OCI-LY7 (cell line): ENCODE measurements around the gene TGM1. TPM values are rescaled to one million over a fixed set of nuclear protein-coding genes. Genes with fewer than 3 reads are reported as not detected.

Experiments used
- BruUV-seq: library from RNA; stranded (reverse); fragments of 400-500 nt; replicated peaks from 2 replicates; lab custom pipeline; 2021; lab: Mats Ljungman, UMichigan
- CTCF ChIA-PET: fragments of 300-600 bp; sonication (Branson Sonifier 250); formaldehyde crosslinking; loops from one replicate; lab custom pipeline; 2022; ENCODE audit warnings: antibody characterized with exemption; ENCODE audit not compliant: unreplicated experiment; lab: Charles Lee
- POLR2A ChIA-PET: fragments of 300-600 bp; sonication (Branson Sonifier 250); formaldehyde crosslinking; loops from one replicate; lab custom pipeline; 2022; ENCODE audit warnings: antibody characterized with exemption; lab: Charles Lee
- DNase-seq: peaks from one replicate; pipeline ENCODE4 v3.0.0-alpha.2; 2015; ENCODE audit warnings: low spot score
- H2AFZ ChIP-seq: fragments of 200-600 bp; sonication (generic), shearing (Covaris generic); 2 replicates; pipeline ENCODE4 v1.6.1; 2014; ENCODE audit warnings: mild to moderate bottlenecking, antibody characterized with exemption, low read length, moderate library complexity
- H3K27ac ChIP-seq: fragments of 200-600 bp; sonication (generic); 2 replicates; pipeline ENCODE4 v1.5.1; 2014; ENCODE audit warnings: mixed run types, low read depth, mild to moderate bottlenecking, moderate library complexity, low read length, inconsistent platforms; ENCODE audit not compliant: poor library complexity, severe bottlenecking
- H3K36me3 ChIP-seq: fragments of 200-600 bp; sonication (generic); 2 replicates; pipeline ENCODE4 v1.6.1; 2014; ENCODE audit warnings: mild to moderate bottlenecking, antibody characterized with exemption, low read length, moderate library complexity, mixed read lengths; ENCODE audit not compliant: insufficient read depth
- H3K4me1 ChIP-seq: fragments of 200-600 bp; sonication (generic); 2 replicates; pipeline ENCODE4 v1.5.1; 2014; ENCODE audit warnings: mild to moderate bottlenecking, low read length; ENCODE audit not compliant: insufficient read depth, poor library complexity, severe bottlenecking
- H3K4me2 ChIP-seq: fragments of 200-600 bp; sonication (generic); 2 replicates; pipeline ENCODE4 v1.6.1; 2014; ENCODE audit warnings: mild to moderate bottlenecking, low read length
- H3K4me3 ChIP-seq: fragments of 200-600 bp; sonication (generic); 2 replicates; pipeline ENCODE4 v1.5.1; 2014; ENCODE audit warnings: mild to moderate bottlenecking, low read depth, low read length; ENCODE audit not compliant: poor library complexity, severe bottlenecking
- H3K79me2 ChIP-seq: fragments of 200-600 bp; sonication (generic); 2 replicates; pipeline ENCODE4 v1.6.1; 2016; ENCODE audit warnings: low read depth, mild to moderate bottlenecking, low read length, moderate library complexity, mixed read lengths; ENCODE audit not compliant: insufficient read depth
- H3K9me2 ChIP-seq: fragments of 200-600 bp; sonication (generic); 2 replicates; pipeline ENCODE4 v1.6.1; 2016; ENCODE audit warnings: mild to moderate bottlenecking, low read length, mixed read lengths; ENCODE audit not compliant: insufficient read depth
- H3K9me3 ChIP-seq: fragments of 200-600 bp; sonication (generic); 2 replicates; pipeline ENCODE4 v1.6.1; 2014; ENCODE audit warnings: mild to moderate bottlenecking, mixed run types, low read length, mixed read lengths
- H4K20me1 ChIP-seq: fragments of 200-600 bp; sonication (generic); 2 replicates; pipeline ENCODE4 v1.6.1; 2014; ENCODE audit warnings: mild to moderate bottlenecking, antibody characterized with exemption, low read length, moderate library complexity, mixed read lengths; ENCODE audit not compliant: insufficient read depth
- CTCF ChIP-seq: fragments of 200-600 bp; sonication (generic); conservative IDR thresholded peaks from 2 replicates; pipeline ENCODE4 v1.5.1; 2014; ENCODE audit warnings: mild to moderate bottlenecking, antibody characterized with exemption, low read length, moderate library complexity, mixed read lengths
- EZH2phosphoT487 ChIP-seq: fragments of 200-600 bp; sonication (generic); IDR thresholded peaks from 2 replicates; pipeline ENCODE4 v1.6.1; 2018; ENCODE audit warnings: low read depth, borderline replicate concordance, mild to moderate bottlenecking, mixed run types, antibody characterized with exemption, low read length, moderate library complexity, mixed read lengths
- intact Hi-C: fragments of 100-400 bp; cut with micrococcal nuclease; formaldehyde crosslinking; loops from one replicate; pipeline ENCODE4 v1.10.0; 2022; ENCODE audit not compliant: unreplicated experiment
- total RNA-seq, 2 experiments: library from RNA; depleted of rRNA in 1 of 2; stranded (reverse); fragments of >200 nt in 1 of 2; shearing (Covaris generic) in 1 of 2; gene quantifications; 2 replicates each; pipeline ENCODE4 v1.2.3, GENCODE V29; 2014 to 2022

TGM1 gene
- total RNA-seq, 2 experiments from 2014 or later: 5.2 to 5.4 TPM

GRCh38 chr14:24258548-24259265, 4.3 kb downstream of the TGM1 start:
- POLR2A ChIA-PET: no interaction called here
- Histone ChIP-seq H3K4me2 (no peak overlapping the region), H2AFZ (no peak overlapping the region), H3K79me2 (no peaks in the 10 kb centered on the region), H3K36me3 (no peaks in the 10 kb centered on the region), H3K4me1 (peaks cover 3% of the 10 kb centered on the region), H3K9me2 (no peaks in the 10 kb centered on the region), H3K27ac (no peak overlapping the region), H4K20me1 (no peaks in the 10 kb centered on the region), H3K9me3 (no peaks in the 10 kb centered on the region), H3K4me3 (no peak overlapping the region)
- no TSS peak for BruUV-seq
- CTCF ChIA-PET: no interaction called here
- TF ChIP-seq CTCF (no peak), EZH2phosphoT487 (no peak)
- no peak for DNase-seq
- intact Hi-C loops: no loop called here

- Histone ChIP-seq H3K79me2 (no peaks in the 10 kb centered on the region), H3K27ac (no peak overlapping the region), H3K9me3 (no peaks in the 10 kb centered on the region), H3K4me3 (no peak overlapping the region), H3K4me2 (no peak overlapping the region), H3K36me3 (no peaks in the 10 kb centered on the region), H3K4me1 (no peaks in the 10 kb centered on the region), H2AFZ (no peak overlapping the region), H4K20me1 (no peaks in the 10 kb centered on the region), H3K9me2 (no peaks in the 10 kb centered on the region)
- TF ChIP-seq CTCF: no peak
- no peak for TF ChIP-seq EZH2phosphoT487
- no TSS peak for BruUV-seq
- DNase-seq: no peak
- ChIA-PET CTCF (no interaction called here), POLR2A (no interaction called here)
- intact Hi-C loops: no loop called here
Measured at GRCh38 chr14:24258119-24258518, 4.9 kb downstream of the TGM1 start.

- H2AFZ ChIP-seq: no peak overlapping the region
- H4K20me1 ChIP-seq: no peaks in the 10 kb centered on the region
- ChIA-PET POLR2A (interaction anchor here (1.1 kb wide), 1 partner anchor 13 kb away, joined by 3 read pairs; no protein-coding TSS in a partner anchor), CTCF (no interaction called here)
- no peaks in the 10 kb centered on the region for H3K9me2 ChIP-seq
- H3K4me1 ChIP-seq: no peaks in the 10 kb centered on the region
- no peak overlapping the region for H3K4me3 ChIP-seq
- TF ChIP-seq EZH2phosphoT487 (no peak), CTCF (no peak)
- H3K4me2 ChIP-seq: no peak overlapping the region
- H3K36me3 ChIP-seq: no peaks in the 10 kb centered on the region
- H3K79me2 ChIP-seq: no peaks in the 10 kb centered on the region
- DNase-seq: no peak
- intact Hi-C loops: no loop called here
- BruUV-seq: no TSS peak
- H3K9me3 ChIP-seq: no peaks in the 10 kb centered on the region
- no peak overlapping the region for H3K27ac ChIP-seq
Measured at GRCh38 chr14:24256960-24257359, 6.0 kb downstream of the TGM1 start.
